Measurements from ENCODE around the gene HLA-DQA1. TPM values are rescaled to one million over a fixed set of nuclear protein-coding genes. Genes with fewer than 3 reads are reported as not detected.

HLA-DQA1 gene
- total and polyA plus RNA-seq, 2 experiments from 2014 or later, result 0.42 TPM; not detected in 1

GRCh38 chr6:32684246-32684645 lies 47.0 kb downstream of the HLA-DQA1 start (continued):
- TF ChIP-seq, protein P1, sequence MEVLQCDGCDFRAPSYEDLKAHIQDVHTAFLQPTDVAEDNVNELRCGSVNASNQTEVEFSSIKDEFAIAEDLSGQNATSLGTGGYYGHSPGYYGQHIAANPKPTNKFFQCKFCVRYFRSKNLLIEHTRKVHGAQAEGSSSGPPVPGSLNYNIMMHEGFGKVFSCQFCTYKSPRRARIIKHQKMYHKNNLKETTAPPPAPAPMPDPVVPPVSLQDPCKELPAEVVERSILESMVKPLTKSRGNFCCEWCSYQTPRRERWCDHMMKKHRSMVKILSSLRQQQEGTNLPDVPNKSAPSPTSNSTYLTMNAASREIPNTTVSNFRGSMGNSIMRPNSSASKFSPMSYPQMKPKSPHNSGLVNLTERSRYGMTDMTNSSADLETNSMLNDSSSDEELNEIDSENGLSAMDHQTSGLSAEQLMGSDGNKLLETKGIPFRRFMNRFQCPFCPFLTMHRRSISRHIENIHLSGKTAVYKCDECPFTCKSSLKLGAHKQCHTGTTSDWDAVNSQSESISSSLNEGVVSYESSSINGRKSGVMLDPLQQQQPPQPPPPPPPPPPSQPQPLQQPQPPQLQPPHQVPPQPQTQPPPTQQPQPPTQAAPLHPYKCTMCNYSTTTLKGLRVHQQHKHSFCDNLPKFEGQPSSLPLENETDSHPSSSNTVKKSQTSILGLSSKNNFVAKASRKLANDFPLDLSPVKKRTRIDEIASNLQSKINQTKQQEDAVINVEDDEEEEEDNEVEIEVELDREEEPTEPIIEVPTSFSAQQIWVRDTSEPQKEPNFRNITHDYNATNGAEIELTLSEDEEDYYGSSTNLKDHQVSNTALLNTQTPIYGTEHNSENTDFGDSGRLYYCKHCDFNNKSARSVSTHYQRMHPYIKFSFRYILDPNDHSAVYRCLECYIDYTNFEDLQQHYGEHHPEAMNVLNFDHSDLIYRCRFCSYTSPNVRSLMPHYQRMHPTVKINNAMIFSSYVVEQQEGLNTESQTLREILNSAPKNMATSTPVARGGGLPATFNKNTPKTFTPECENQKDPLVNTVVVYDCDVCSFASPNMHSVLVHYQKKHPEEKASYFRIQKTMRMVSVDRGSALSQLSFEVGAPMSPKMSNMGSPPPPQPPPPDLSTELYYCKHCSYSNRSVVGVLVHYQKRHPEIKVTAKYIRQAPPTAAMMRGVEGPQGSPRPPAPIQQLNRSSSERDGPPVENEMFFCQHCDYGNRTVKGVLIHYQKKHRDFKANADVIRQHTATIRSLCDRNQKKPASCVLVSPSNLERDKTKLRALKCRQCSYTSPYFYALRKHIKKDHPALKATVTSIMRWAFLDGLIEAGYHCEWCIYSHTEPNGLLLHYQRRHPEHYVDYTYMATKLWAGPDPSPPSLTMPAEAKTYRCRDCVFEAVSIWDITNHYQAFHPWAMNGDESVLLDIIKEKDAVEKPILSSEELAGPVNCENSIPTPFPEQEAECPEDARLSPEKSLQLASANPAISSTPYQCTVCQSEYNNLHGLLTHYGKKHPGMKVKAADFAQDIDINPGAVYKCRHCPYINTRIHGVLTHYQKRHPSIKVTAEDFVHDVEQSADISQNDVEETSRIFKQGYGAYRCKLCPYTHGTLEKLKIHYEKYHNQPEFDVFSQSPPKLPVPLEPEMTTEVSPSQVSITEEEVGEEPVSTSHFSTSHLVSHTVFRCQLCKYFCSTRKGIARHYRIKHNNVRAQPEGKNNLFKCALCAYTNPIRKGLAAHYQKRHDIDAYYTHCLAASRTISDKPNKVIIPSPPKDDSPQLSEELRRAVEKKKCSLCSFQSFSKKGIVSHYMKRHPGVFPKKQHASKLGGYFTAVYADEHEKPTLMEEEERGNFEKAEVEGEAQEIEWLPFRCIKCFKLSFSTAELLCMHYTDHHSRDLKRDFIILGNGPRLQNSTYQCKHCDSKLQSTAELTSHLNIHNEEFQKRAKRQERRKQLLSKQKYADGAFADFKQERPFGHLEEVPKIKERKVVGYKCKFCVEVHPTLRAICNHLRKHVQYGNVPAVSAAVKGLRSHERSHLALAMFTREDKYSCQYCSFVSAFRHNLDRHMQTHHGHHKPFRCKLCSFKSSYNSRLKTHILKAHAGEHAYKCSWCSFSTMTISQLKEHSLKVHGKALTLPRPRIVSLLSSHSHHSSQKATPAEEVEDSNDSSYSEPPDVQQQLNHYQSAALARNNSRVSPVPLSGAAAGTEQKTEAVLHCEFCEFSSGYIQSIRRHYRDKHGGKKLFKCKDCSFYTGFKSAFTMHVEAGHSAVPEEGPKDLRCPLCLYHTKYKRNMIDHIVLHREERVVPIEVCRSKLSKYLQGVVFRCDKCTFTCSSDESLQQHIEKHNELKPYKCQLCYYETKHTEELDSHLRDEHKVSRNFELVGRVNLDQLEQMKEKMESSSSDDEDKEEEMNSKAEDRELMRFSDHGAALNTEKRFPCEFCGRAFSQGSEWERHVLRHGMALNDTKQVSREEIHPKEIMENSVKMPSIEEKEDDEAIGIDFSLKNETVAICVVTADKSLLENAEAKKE (CRISPR knock-in tag; IDR thresholded peaks at IDR 0.05), result no peak
- TF ChIP-seq, protein P2, sequence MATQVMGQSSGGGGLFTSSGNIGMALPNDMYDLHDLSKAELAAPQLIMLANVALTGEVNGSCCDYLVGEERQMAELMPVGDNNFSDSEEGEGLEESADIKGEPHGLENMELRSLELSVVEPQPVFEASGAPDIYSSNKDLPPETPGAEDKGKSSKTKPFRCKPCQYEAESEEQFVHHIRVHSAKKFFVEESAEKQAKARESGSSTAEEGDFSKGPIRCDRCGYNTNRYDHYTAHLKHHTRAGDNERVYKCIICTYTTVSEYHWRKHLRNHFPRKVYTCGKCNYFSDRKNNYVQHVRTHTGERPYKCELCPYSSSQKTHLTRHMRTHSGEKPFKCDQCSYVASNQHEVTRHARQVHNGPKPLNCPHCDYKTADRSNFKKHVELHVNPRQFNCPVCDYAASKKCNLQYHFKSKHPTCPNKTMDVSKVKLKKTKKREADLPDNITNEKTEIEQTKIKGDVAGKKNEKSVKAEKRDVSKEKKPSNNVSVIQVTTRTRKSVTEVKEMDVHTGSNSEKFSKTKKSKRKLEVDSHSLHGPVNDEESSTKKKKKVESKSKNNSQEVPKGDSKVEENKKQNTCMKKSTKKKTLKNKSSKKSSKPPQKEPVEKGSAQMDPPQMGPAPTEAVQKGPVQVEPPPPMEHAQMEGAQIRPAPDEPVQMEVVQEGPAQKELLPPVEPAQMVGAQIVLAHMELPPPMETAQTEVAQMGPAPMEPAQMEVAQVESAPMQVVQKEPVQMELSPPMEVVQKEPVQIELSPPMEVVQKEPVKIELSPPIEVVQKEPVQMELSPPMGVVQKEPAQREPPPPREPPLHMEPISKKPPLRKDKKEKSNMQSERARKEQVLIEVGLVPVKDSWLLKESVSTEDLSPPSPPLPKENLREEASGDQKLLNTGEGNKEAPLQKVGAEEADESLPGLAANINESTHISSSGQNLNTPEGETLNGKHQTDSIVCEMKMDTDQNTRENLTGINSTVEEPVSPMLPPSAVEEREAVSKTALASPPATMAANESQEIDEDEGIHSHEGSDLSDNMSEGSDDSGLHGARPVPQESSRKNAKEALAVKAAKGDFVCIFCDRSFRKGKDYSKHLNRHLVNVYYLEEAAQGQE (IDR thresholded peaks at IDR 0.05; ENCODE audit: unreplicated experiment), result no peak
- TF ChIP-seq EZH2 (IDR thresholded peaks at IDR 0.05; ENCODE audit: low read depth, unreplicated experiment), result no peak

GRCh38 chr6:32685603-32686002 lies 48.4 kb downstream of the HLA-DQA1 start:
- no peak overlapping the region for H3K4me3 ChIP-seq
- no peak overlapping the region for H3K4me2 ChIP-seq
- no peak for DNase-seq (ENCODE audit: low spot score)
- TF ChIP-seq, protein P3, sequence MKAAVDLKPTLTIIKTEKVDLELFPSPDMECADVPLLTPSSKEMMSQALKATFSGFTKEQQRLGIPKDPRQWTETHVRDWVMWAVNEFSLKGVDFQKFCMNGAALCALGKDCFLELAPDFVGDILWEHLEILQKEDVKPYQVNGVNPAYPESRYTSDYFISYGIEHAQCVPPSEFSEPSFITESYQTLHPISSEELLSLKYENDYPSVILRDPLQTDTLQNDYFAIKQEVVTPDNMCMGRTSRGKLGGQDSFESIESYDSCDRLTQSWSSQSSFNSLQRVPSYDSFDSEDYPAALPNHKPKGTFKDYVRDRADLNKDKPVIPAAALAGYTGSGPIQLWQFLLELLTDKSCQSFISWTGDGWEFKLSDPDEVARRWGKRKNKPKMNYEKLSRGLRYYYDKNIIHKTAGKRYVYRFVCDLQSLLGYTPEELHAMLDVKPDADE (IDR thresholded peaks at IDR 0.05), result no peak
- TF ChIP-seq, protein P2 (IDR thresholded peaks at IDR 0.05; ENCODE audit: unreplicated experiment), result no peak
- TF ChIP-seq STAT1 (IDR thresholded peaks at IDR 0.05; ENCODE audit: unreplicated experiment), result no peak
- TF ChIP-seq ZNF114 (CRISPR knock-in tag; IDR thresholded peaks at IDR 0.05), result no peak
- no peak for TF ChIP-seq NANOG (IDR thresholded peaks at IDR 0.05; ENCODE audit: borderline replicate concordance)
- TF ChIP-seq EZH2 (IDR thresholded peaks at IDR 0.05; ENCODE audit: low read depth, unreplicated experiment), result no peak
- no peak for TF ChIP-seq EZH2phosphoT487 (IDR thresholded peaks at IDR 0.05; ENCODE audit: unreplicated experiment)
- no peak for TF ChIP-seq ZNF331 (CRISPR knock-in tag; IDR thresholded peaks at IDR 0.05; ENCODE audit: low read depth)
- no peak for TF ChIP-seq CREB1 (CRISPR knock-in tag; IDR thresholded peaks at IDR 0.05; ENCODE audit: low read depth)
- TF ChIP-seq POLR2AphosphoS5 (IDR thresholded peaks at IDR 0.05; ENCODE audit: low read depth), result no peak
- Mint-ChIP-seq H3K36me3 (ENCODE audit: low read depth) (no peaks in the 10 kb centered on the region), H3K27ac (no peak overlapping the region), H3K4me3 (no peak overlapping the region), H3K4me1 (no peaks in the 10 kb centered on the region), H3K9me3 (no peaks in the 10 kb centered on the region), H3K27me3 (ENCODE audit: insufficient read depth, low read depth, poor library complexity) (no peaks in the 10 kb centered on the region)
- H4K20me1 ChIP-seq (replicated peaks; ENCODE audit: insufficient read depth), result no peaks in the 10 kb centered on the region
- no peak overlapping the region for H3K27ac ChIP-seq (ENCODE audit: low read depth)
- H3K36me3 ChIP-seq (ENCODE audit: insufficient read depth), result no peaks in the 10 kb centered on the region
- H3F3A ChIP-seq (replicated peaks; ENCODE audit: low read depth), result no peaks in the 10 kb centered on the region
- no peaks in the 10 kb centered on the region for H3K79me2 ChIP-seq (replicated peaks; ENCODE audit: insufficient read depth)
- ATAC-seq, result no peak
- no peaks in the 10 kb centered on the region for H3K9me2 ChIP-seq (ENCODE audit: insufficient read depth)
- no peaks in the 10 kb centered on the region for H3K27me3 ChIP-seq (ENCODE audit: insufficient read depth)
- no peaks in the 10 kb centered on the region for H3K4me1 ChIP-seq (ENCODE audit: insufficient read depth)
- H2AFZ ChIP-seq, result no peak overlapping the region

Measured in GM23338 (cell line).